Measurements from ENCODE around the gene TOR1B. TPM values are rescaled to one million over a fixed set of nuclear protein-coding genes. Genes with fewer than 3 reads are reported as not detected.

The TOR1B gene
- total RNA-seq, 8 experiments from 2014 or later, result 10.7 to 31.4 (median 14.6) TPM

GRCh38 chr9:129839324-129840023 is 36.5 kb downstream of the TOR1B start:
- WGBS, 10 experiments, result 70 to 100% methylated on average over 1 to 2 of the region's 10 CpGs; no CpG with 5 or more reads in 8 of the 10 experiments
- Histone ChIP-seq H3K4me3 (no peak overlapping the region), H3K27ac (no peak overlapping the region), H3K4me1 (replicated peaks in 1 of 2) (peaks cover 6 to 11% of the 10 kb centered on the region in 2 donors)
- no peak for ATAC-seq (replicated peaks in 6 of 8)
- in situ Hi-C loops (cut with MboI; ENCODE audit: low pct_unique_long_range_greater_than_20kb in 2 of 9, low sequenced_read_pairs in 9 of 9, unreplicated experiment in 9 of 9), result no loop called here

GRCh38 chr9:129840034-129840433 is 37.0 kb downstream of the TOR1B start:
- in situ Hi-C loops (cut with MboI; ENCODE audit: low pct_unique_long_range_greater_than_20kb in 2 of 9, low sequenced_read_pairs in 9 of 9, unreplicated experiment in 9 of 9), result no loop called here
- Histone ChIP-seq H3K4me1 (replicated peaks in 1 of 2) (peaks cover 6 to 11% of the 10 kb centered on the region in 2 donors), H3K4me3 (no peak overlapping the region), H3K27ac (no peak overlapping the region)
- WGBS, 10 experiments, result 83 to 100% (median 97%) methylated on average over 1 to 2 of the region's 8 CpGs; no CpG with 5 or more reads in 6 of the 10 experiments
- ATAC-seq (replicated peaks in 6 of 8), result no peak

- H3K4me3 ChIP-seq, result no peak overlapping the region
- peaks cover 6 to 10% of the 10 kb centered on the region in 2 donors for H3K4me1 ChIP-seq (replicated peaks in 1 of 2)
- 30 to 78% (median 50%) methylated on average over 2 to 4 of the region's 4 CpGs; no CpG with 5 or more reads in 5 of the 10 experiments for WGBS, 10 experiments
- in situ Hi-C loops (cut with MboI; ENCODE audit: low pct_unique_long_range_greater_than_20kb in 2 of 9, low sequenced_read_pairs in 9 of 9, unreplicated experiment in 9 of 9), result no loop called here
- no peak overlapping the region for H3K27ac ChIP-seq
- peak in 1 of 8 experiments; percentile 32 for ATAC-seq (replicated peaks in 6 of 8)
Observed at GRCh38 chr9:129841071-129841470, 38.1 kb downstream of the TOR1B start.

- no peak for ATAC-seq (replicated peaks in 6 of 8)
- H3K27ac ChIP-seq, result no peak overlapping the region
- H3K4me1 ChIP-seq (replicated peaks in 1 of 2), result peaks cover 0 to 6% of the 10 kb centered on the region in 2 donors
- no peak overlapping the region for H3K4me3 ChIP-seq
- WGBS, 10 experiments, result 50 to 86% (median 75%) methylated on average over 1 to 2 of the region's 2 CpGs; no CpG with 5 or more reads in 3 of the 10 experiments
- in situ Hi-C loops (cut with MboI; ENCODE audit: low pct_unique_long_range_greater_than_20kb in 2 of 9, low sequenced_read_pairs in 9 of 9, unreplicated experiment in 9 of 9), result no loop called here
Observed at GRCh38 chr9:129845373-129845772, 42.4 kb downstream of the TOR1B start.

GRCh38 chr9:129848712-129849441 is 45.9 kb downstream of the TOR1B start:
- in situ Hi-C loops (cut with MboI; ENCODE audit: low pct_unique_long_range_greater_than_20kb in 2 of 9, low sequenced_read_pairs in 9 of 9, unreplicated experiment in 9 of 9), result no loop called here
- Histone ChIP-seq H3K27ac (no peak overlapping the region), H3K4me1 (replicated peaks in 1 of 2) (peaks cover 8 to 13% of the 10 kb centered on the region in 2 donors), H3K4me3 (no peak overlapping the region)
- WGBS, 10 experiments, result 0 to 100% (median 83%) methylated on average over 1 to 3 of the region's 4 CpGs; no CpG with 5 or more reads in 4 of the 10 experiments
- ATAC-seq (replicated peaks in 6 of 8), result peak in 2 of 8 experiments; percentile 68 to 77

- Histone ChIP-seq H3K4me3 (no peak overlapping the region), H3K4me1 (replicated peaks in 1 of 2) (peaks cover 8 to 13% of the 10 kb centered on the region in 2 donors), H3K27ac (no peak overlapping the region)
- ATAC-seq (replicated peaks in 6 of 8), result no peak
- WGBS, 10 experiments, result 82 to 100% (median 92%) methylated on average over 2 to 6 of the region's 6 CpGs; no CpG with 5 or more reads in 2 of the 10 experiments
- in situ Hi-C loops (cut with MboI; ENCODE audit: low pct_unique_long_range_greater_than_20kb in 2 of 9, low sequenced_read_pairs in 9 of 9, unreplicated experiment in 9 of 9), result no loop called here
Observed at GRCh38 chr9:129849901-129850300, 46.9 kb downstream of the TOR1B start.

- H3K4me3 ChIP-seq, result no peak overlapping the region
- peaks cover 8 to 13% of the 10 kb centered on the region in 2 donors for H3K4me1 ChIP-seq (replicated peaks in 1 of 2)
- in situ Hi-C loops (cut with MboI; ENCODE audit: low pct_unique_long_range_greater_than_20kb in 2 of 9, low sequenced_read_pairs in 9 of 9, unreplicated experiment in 9 of 9), result no loop called here
- no peak overlapping the region for H3K27ac ChIP-seq
- WGBS, 10 experiments, result 80 to 100% (median 95%) methylated on average over 1 to 6 of the region's 6 CpGs; no CpG with 5 or more reads in 3 of the 10 experiments
- no peak for ATAC-seq (replicated peaks in 6 of 8)
Observed at GRCh38 chr9:129850821-129851550, 48.0 kb downstream of the TOR1B start.

- in situ Hi-C loops (cut with MboI; ENCODE audit: low pct_unique_long_range_greater_than_20kb in 2 of 9, low sequenced_read_pairs in 9 of 9, unreplicated experiment in 9 of 9), result no loop called here
- ATAC-seq (replicated peaks in 6 of 8), result no peak
- no peak overlapping the region for H3K4me3 ChIP-seq
- WGBS, 10 experiments, result 49 to 100% (median 85%) methylated on average over 1 to 4 of the region's 5 CpGs; no CpG with 5 or more reads in 3 of the 10 experiments
- H3K27ac ChIP-seq, result peak overlapping the region; percentile 5 to 17
- peaks cover 8 to 13% of the 10 kb centered on the region in 2 donors for H3K4me1 ChIP-seq (replicated peaks in 1 of 2)
Observed at GRCh38 chr9:129851821-129852220, 48.8 kb downstream of the TOR1B start.

GRCh38 chr9:129852579-129852978 is 49.6 kb downstream of the TOR1B start:
- peak in 5 of 8 experiments; percentile 60 to 85 (median 70) for ATAC-seq (replicated peaks in 6 of 8)
- no peak overlapping the region for H3K4me3 ChIP-seq
- H3K27ac ChIP-seq, result peak overlapping the region; percentile 5 to 17
- H3K4me1 ChIP-seq (replicated peaks in 1 of 2), result peaks cover 8 to 13% of the 10 kb centered on the region in 2 donors
- 33 to 80% (median 58%) methylated on average over 1 to 3 of the region's 5 CpGs; no CpG with 5 or more reads in 5 of the 10 experiments for WGBS, 10 experiments
- in situ Hi-C loops (cut with MboI; ENCODE audit: low pct_unique_long_range_greater_than_20kb in 2 of 9, low sequenced_read_pairs in 9 of 9, unreplicated experiment in 9 of 9), result no loop called here

- no peak for ATAC-seq (replicated peaks in 6 of 8)
- no peak overlapping the region for H3K27ac ChIP-seq
- 45 to 94% (median 63%) methylated on average over 1 to 2 of the region's 3 CpGs; no CpG with 5 or more reads in 4 of the 10 experiments for WGBS, 10 experiments
Observed at GRCh38 chr9:129853614-129854013, 50.6 kb downstream of the TOR1B start.

GRCh38 chr9:129854588-129855110 is 51.7 kb downstream of the TOR1B start:
- ATAC-seq (replicated peaks in 6 of 8), result no peak
- peaks cover 8 to 13% of the 10 kb centered on the region in 2 donors for H3K4me1 ChIP-seq (replicated peaks in 1 of 2)
- H3K27ac ChIP-seq, result no peak overlapping the region
- 83 to 100% (median 99%) methylated on average over 1 to 4 of the region's 4 CpGs; no CpG with 5 or more reads in 4 of the 10 experiments for WGBS, 10 experiments
- H3K4me3 ChIP-seq, result no peak overlapping the region
- in situ Hi-C loops (cut with MboI; ENCODE audit: low pct_unique_long_range_greater_than_20kb in 2 of 9, low sequenced_read_pairs in 9 of 9, unreplicated experiment in 9 of 9), result no loop called here

More at GRCh38 chr9:129853614-129854013, 50.6 kb downstream of the TOR1B start:
- H3K4me1 ChIP-seq (replicated peaks in 1 of 2), result peaks cover 8 to 13% of the 10 kb centered on the region in 2 donors
- H3K4me3 ChIP-seq, result no peak overlapping the region
- in situ Hi-C loops (cut with MboI; ENCODE audit: low pct_unique_long_range_greater_than_20kb in 2 of 9, low sequenced_read_pairs in 9 of 9, unreplicated experiment in 9 of 9), result no loop called here

- ATAC-seq (replicated peaks in 6 of 8), result no peak
- Histone ChIP-seq H3K4me3 (no peak overlapping the region), H3K4me1 (replicated peaks in 1 of 2) (peaks cover 7 to 11% of the 10 kb centered on the region in 2 donors), H3K27ac (no peak overlapping the region)
- 67 to 100% (median 97%) methylated on average over 1 to 3 of the region's 7 CpGs; no CpG with 5 or more reads in 2 of the 10 experiments for WGBS, 10 experiments
- in situ Hi-C loops (cut with MboI; ENCODE audit: low pct_unique_long_range_greater_than_20kb in 2 of 9, low sequenced_read_pairs in 9 of 9, unreplicated experiment in 9 of 9), result no loop called here
Observed at GRCh38 chr9:129857207-129857606, 54.2 kb downstream of the TOR1B start.

Measured in motor neuron (in vitro differentiated cells).